SK-N-SH (cell line): Measurements from ENCODE around the gene TMPRSS6. TPM values are rescaled to one million over a fixed set of nuclear protein-coding genes. Genes with fewer than 3 reads are reported as not detected.

Experiments used
- CTCF ChIA-PET: fragments of 300-600, 350-600 bp; formaldehyde crosslinking; extraction: SDS; loops from one replicate; lab custom pipeline; 2021; lab: Yijun Ruan, JAX
- POLR2A ChIA-PET: fragments of 350-600 bp; sonication (Branson Sonifier 250); formaldehyde crosslinking; extraction: SDS; loops from one replicate; lab custom pipeline; 2020; ENCODE audit warnings: antibody characterized with exemption, inconsistent platforms; lab: Yijun Ruan, JAX
- DNase-seq: peaks from one replicate; pipeline ENCODE4 v3.0.0; 2012
- H2AFZ ChIP-seq: fragments of 200-600 bp; sonication (generic); 2 replicates; pipeline ENCODE4 v1.8.1; 2016; ENCODE audit warnings: antibody characterized with exemption, mild to moderate bottlenecking, low read depth
- H3F3A ChIP-seq: fragments of 200-600 bp; sonication (generic); replicated peaks from 2 replicates; pipeline ENCODE3; 2016; ENCODE audit warnings: antibody characterized with exemption, mild to moderate bottlenecking; ENCODE audit not compliant: insufficient read depth
- H3K27ac ChIP-seq, 2 experiments: fragments of 200-500 bp in 1 of 2; fragments of 200-600 bp in 1 of 2; sonication (Bioruptor generic) in 1 of 2; sonication (generic), shearing (Covaris generic) in 1 of 2; 2 replicates each; pipeline versions ENCODE4 v1.5.1 to v1.6.1; 2014 to 2016; ENCODE audit warnings: low read depth in 2 of 2, inconsistent platforms in 1 of 2, low read length in 1 of 2, mild to moderate bottlenecking in 1 of 2, mixed read lengths in 1 of 2
- H3K27me3 ChIP-seq: fragments of 200-600 bp; sonication (generic), shearing (Covaris generic); 2 replicates; pipeline ENCODE4 v1.6.1; 2016; ENCODE audit warnings: mixed run types; ENCODE audit not compliant: insufficient read depth
- H3K36me3 ChIP-seq, 2 experiments: fragments of 200-500 bp in 1 of 2; fragments of 200-600 bp in 1 of 2; sonication (Bioruptor generic) in 1 of 2; sonication (generic) in 1 of 2; replicated peaks in 1 of 2; 2 replicates each; pipeline versions ENCODE3 to v1.5.1; 2014 to 2016; ENCODE audit warnings: low read length in 1 of 2, mild to moderate bottlenecking in 1 of 2; ENCODE audit not compliant: insufficient read depth in 2 of 2, control insufficient read depth in 1 of 2
- H3K4me1 ChIP-seq, 2 experiments: fragments of 200-500 bp in 1 of 2; fragments of 200-600 bp in 1 of 2; sonication (Bioruptor generic) in 1 of 2; sonication (generic), shearing (Covaris generic) in 1 of 2; 2 replicates each; pipeline versions ENCODE4 v1.5.1 to v1.6.1; 2014 to 2016; ENCODE audit warnings: low read depth in 1 of 2, low read length in 1 of 2, mixed run types in 1 of 2; ENCODE audit not compliant: insufficient read depth in 2 of 2, control insufficient read depth in 1 of 2
- H3K4me2 ChIP-seq: fragments of 200-600 bp; sonication (generic), shearing (Covaris generic); 2 replicates; pipeline ENCODE4 v1.6.1; 2017; ENCODE audit warnings: mixed run types
- H3K4me3 ChIP-seq, 2 experiments: fragments of 200-500 bp in 1 of 2; fragments of 200-600 bp in 1 of 2; sonication (Bioruptor generic) in 1 of 2; sonication (generic), shearing (Covaris generic) in 1 of 2; 2 replicates each; pipeline versions ENCODE4 v1.5.1 to v1.8.1; 2014 to 2016; ENCODE audit warnings: low read depth in 2 of 2, inconsistent platforms in 1 of 2, low read length in 1 of 2, mild to moderate bottlenecking in 1 of 2, mixed read lengths in 1 of 2, moderate library complexity in 1 of 2
- H3K79me2 ChIP-seq: fragments of 200-600 bp; sonication (generic); 2 replicates; pipeline ENCODE4 v1.8.1; 2017; ENCODE audit warnings: mild to moderate bottlenecking; ENCODE audit not compliant: insufficient read depth
- H3K9ac ChIP-seq: fragments of 200-600 bp; sonication (generic); 2 replicates; pipeline ENCODE4 v1.6.1; 2017; ENCODE audit warnings: mixed run types
- H3K9me2 ChIP-seq: fragments of 200-600 bp; sonication (generic); 2 replicates; pipeline ENCODE4 v1.6.1; 2017; ENCODE audit warnings: mixed run types
- H3K9me3 ChIP-seq: fragments of 200-600 bp; sonication (generic); 2 replicates; pipeline ENCODE4 v1.6.1; 2017; ENCODE audit warnings: mixed run types, mild to moderate bottlenecking, moderate library complexity
- H4K20me1 ChIP-seq: fragments of 200-600 bp; sonication (generic); 2 replicates; pipeline ENCODE4 v1.6.1; 2017; ENCODE audit warnings: mild to moderate bottlenecking, mixed run types; ENCODE audit not compliant: insufficient read depth
- EP300 ChIP-seq, 2 experiments: IDR thresholded peaks; 2 replicates each; pipeline versions ENCODE4 v1.4.0 to v1.6.1; 2012; ENCODE audit warnings: borderline replicate concordance in 1 of 2, low read depth in 1 of 2, low read length in 1 of 2
- FOSL2 ChIP-seq: IDR thresholded peaks from 2 replicates; pipeline ENCODE4 v1.4.0; 2012; ENCODE audit warnings: low read depth, mild to moderate bottlenecking, moderate library complexity, borderline replicate concordance
- FOXM1 ChIP-seq: IDR thresholded peaks from 2 replicates; pipeline ENCODE4 v1.4.0; 2012; ENCODE audit warnings: low read depth, mild to moderate bottlenecking
- JUND ChIP-seq: IDR thresholded peaks from 2 replicates; pipeline ENCODE4 v1.4.0; 2012
- MAX ChIP-seq: IDR thresholded peaks from 2 replicates; pipeline ENCODE4 v1.4.0; 2012; ENCODE audit warnings: low read depth
- MEF2A ChIP-seq: IDR thresholded peaks from 2 replicates; pipeline ENCODE4 v1.4.0; 2012; ENCODE audit warnings: low read depth, borderline replicate concordance
- MXI1 ChIP-seq: IDR thresholded peaks from 2 replicates; pipeline ENCODE4 v1.6.1; 2012; ENCODE audit warnings: mild to moderate bottlenecking, low read depth, low read length, improper control_type of control experiment
- NRF1 ChIP-seq: IDR thresholded peaks from 2 replicates; pipeline ENCODE4 v1.6.1; 2012; ENCODE audit warnings: low read depth, mild to moderate bottlenecking, low read length
- POLR2AphosphoS5 ChIP-seq: IDR thresholded peaks from 2 replicates; pipeline ENCODE4 v1.6.1; 2012; ENCODE audit warnings: low read depth, low read length
- RCOR1 ChIP-seq: fragments of 150-350 bp; IDR thresholded peaks from 2 replicates; pipeline ENCODE4 v1.6.1; 2017; ENCODE audit warnings: antibody characterized with exemption, low read length
- REST ChIP-seq: IDR thresholded peaks from 2 replicates; pipeline ENCODE4 v1.6.1; 2012; ENCODE audit warnings: mild to moderate bottlenecking, low read depth, low read length, moderate library complexity
- RFX5 ChIP-seq: IDR thresholded peaks from 2 replicates; pipeline ENCODE4 v1.6.1; 2012; ENCODE audit warnings: mild to moderate bottlenecking, improper control_type of control experiment, low read length
- RXRA ChIP-seq: IDR thresholded peaks from 2 replicates; pipeline ENCODE4 v1.4.0; 2012; ENCODE audit warnings: low read depth, mild to moderate bottlenecking, borderline replicate concordance
- SMC3 ChIP-seq: IDR thresholded peaks from 2 replicates; pipeline ENCODE4 v1.6.1; 2012; ENCODE audit warnings: low read depth, low read length, improper control_type of control experiment
- TAF1 ChIP-seq: IDR thresholded peaks from 2 replicates; pipeline ENCODE4 v1.6.1; 2012; ENCODE audit warnings: low read depth, mild to moderate bottlenecking, low read length, moderate library complexity, borderline replicate concordance
- TEAD4 ChIP-seq: IDR thresholded peaks from 2 replicates; pipeline ENCODE4 v1.4.0; 2012; ENCODE audit warnings: mild to moderate bottlenecking, borderline replicate concordance; ENCODE audit not compliant: insufficient read depth
- USF1 ChIP-seq: IDR thresholded peaks from 2 replicates; pipeline ENCODE4 v1.4.0; 2012; ENCODE audit warnings: low read depth, borderline replicate concordance
- USF2 ChIP-seq: fragments of 150-350 bp; IDR thresholded peaks from 2 replicates; pipeline ENCODE4 v1.6.1; 2017; ENCODE audit warnings: antibody characterized with exemption, low read length, low read depth, borderline replicate concordance
- ZBTB33 ChIP-seq: IDR thresholded peaks from 2 replicates; pipeline ENCODE4 v1.4.0; 2012; ENCODE audit warnings: low read depth, borderline replicate concordance
- WGBS: methylation state at CpG from one replicate; pipeline ENCODE4 v1.1.6; 2017; ENCODE audit warnings: low lambda C conversion rate; 5-methylcytosine and 5-hydroxymethylcytosine counted together
- polyA plus RNA-seq, 3 experiments: library from polyadenylated mRNA; depleted of rRNA; stranded (reverse); fragments of >200 nt; gene quantifications; 2 replicates each; pipeline ENCODE4 v1.2.3, GENCODE V29; 2012

Gene TMPRSS6
- polyA plus RNA-seq, 1 of the 3 experiments (the other 2 are of a cell fraction): not detected

- no peak overlapping the region for H3K4me3 ChIP-seq
- H3K4me2 ChIP-seq: no peak overlapping the region
- H3K9me3 ChIP-seq: no peaks in the 10 kb centered on the region
- no peaks in the 10 kb centered on the region for H3K9me2 ChIP-seq
- no peak overlapping the region for H2AFZ ChIP-seq
- no peaks in the 10 kb centered on the region for H3F3A ChIP-seq
- H4K20me1 ChIP-seq: no peaks in the 10 kb centered on the region
- TF ChIP-seq POLR2AphosphoS5 (no peak), ZBTB33 (no peak), EP300 (IDR thresholded peaks at IDR 0.05; ENCODE audit: borderline replicate concordance in 1 of 2, low read depth in 1 of 2, low read length in 1 of 2) (no peak), RCOR1 (no peak), FOXM1 (no peak)
- ChIA-PET POLR2A (no interaction called here), CTCF (interaction anchor here (0.9 kb wide), 1 partner anchor 38 kb away, joined by 3 read pairs; no protein-coding TSS in a partner anchor)
- H3K4me1 ChIP-seq: no peaks in the 10 kb centered on the region
- no peaks in the 10 kb centered on the region for H3K36me3 ChIP-seq
- no peak overlapping the region for H3K9ac ChIP-seq
- H3K27ac ChIP-seq: no peak overlapping the region
- WGBS: 58% methylated on average over 10 of the region's 12 CpGs
- no peaks in the 10 kb centered on the region for H3K27me3 ChIP-seq
- H3K79me2 ChIP-seq: no peaks in the 10 kb centered on the region
- no peak for DNase-seq
Measured at GRCh38 chr22:37128555-37129281, 19.2 kb upstream of the TMPRSS6 start.

GRCh38 chr22:37127350-37127878, 17.9 kb upstream of the TMPRSS6 start:
- no peak for DNase-seq
- Histone ChIP-seq H3K4me2 (no peak overlapping the region), H3K27me3 (no peaks in the 10 kb centered on the region), H3K4me3 (no peak overlapping the region), H3K9ac (no peak overlapping the region), H3K36me3 (no peaks in the 10 kb centered on the region), H3K4me1 (peaks cover 0 to under 1% of the 10 kb centered on the region in 2 experiments; a peak in 1 of 4 replicates), H3K27ac (no peak overlapping the region), H3F3A (no peaks in the 10 kb centered on the region), H3K9me3 (no peaks in the 10 kb centered on the region), H2AFZ (no peak overlapping the region), H3K79me2 (no peaks in the 10 kb centered on the region), H3K9me2 (no peaks in the 10 kb centered on the region), H4K20me1 (no peaks in the 10 kb centered on the region)
- CTCF ChIA-PET: interaction anchor here (0.8 to 1.9 kb wide), 6 partner anchors 13 to 72 kb away, joined by 3 to 5 read pairs (median 4); no protein-coding TSS in a partner anchor
- POLR2A ChIA-PET: interaction anchor here (0.6 kb wide), 1 partner anchor 49 kb away, joined by 3 read pairs; no protein-coding TSS in a partner anchor
- 74% methylated on average over 14 of the region's 14 CpGs for WGBS
- TF ChIP-seq TAF1: no peak
- TF ChIP-seq TEAD4: no peak
- no peak for TF ChIP-seq POLR2AphosphoS5
- TF ChIP-seq REST: no peak
- no peak for TF ChIP-seq NRF1
- no peak for TF ChIP-seq MAX
- TF ChIP-seq MXI1: no peak
- no peak for TF ChIP-seq RCOR1
- no peak for TF ChIP-seq JUND
- TF ChIP-seq USF1: no peak
- TF ChIP-seq SMC3: no peak
- no peak for TF ChIP-seq RFX5
- no peak for TF ChIP-seq RXRA
- TF ChIP-seq MEF2A: no peak
- no peak for TF ChIP-seq USF2
- no peak for TF ChIP-seq FOSL2
